ENCODE measurements around the gene CLIC6. TPM values are rescaled to one million over a fixed set of nuclear protein-coding genes. Genes with fewer than 3 reads are reported as not detected.

Gene CLIC6
- total and polyA plus RNA-seq, 2 of the 8 experiments (the other 6 are each of a cell fraction or from before 2014, with no cell fraction given), result 0.42 to 1.3 TPM

DNA sequence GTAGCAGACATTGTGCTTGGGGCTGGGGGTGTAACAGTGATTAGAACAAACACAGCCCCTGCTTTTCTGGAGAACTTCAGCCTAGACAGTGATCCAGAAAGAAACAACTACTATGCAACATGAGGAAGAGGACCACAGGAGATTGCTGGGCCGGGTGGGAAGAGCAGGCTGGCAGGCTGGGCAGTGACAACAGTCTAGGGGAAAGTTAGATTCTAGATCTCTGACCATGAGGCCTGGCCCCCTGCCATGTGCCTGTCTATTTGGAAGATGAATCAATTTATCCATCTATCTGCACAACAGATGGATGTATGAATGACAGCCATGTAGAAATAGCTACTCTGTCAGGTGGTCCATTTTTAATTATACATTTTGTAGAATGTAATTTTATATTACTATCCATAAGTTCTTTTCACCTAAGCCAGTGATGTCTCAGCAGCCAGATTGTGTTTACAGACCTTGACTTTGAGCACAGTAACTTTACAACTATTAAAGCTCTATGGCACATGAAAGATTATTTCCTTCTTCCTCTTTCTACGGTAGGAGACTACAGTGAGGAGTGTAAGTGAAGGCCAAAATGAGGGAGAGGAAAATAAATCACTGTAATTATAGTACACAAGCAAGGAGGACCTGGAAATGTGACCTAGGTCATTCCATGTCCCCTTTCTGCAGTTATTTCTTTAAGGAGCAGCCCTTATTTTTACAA lies 15.5 kb downstream of the CLIC6 start:
- Histone ChIP-seq H3K27ac (ENCODE audit: low read depth, low read length) (no peak overlapping the region), H4K20me1 (replicated peaks in 1 of 2; ENCODE audit: control insufficient read depth in 1 of 2, insufficient read depth in 2 of 2, low read length in 2 of 2) (no peaks in the 10 kb centered on the region), H2BK12ac (ENCODE audit: low read depth, low read length) (no peak overlapping the region), H3K14ac (ENCODE audit: insufficient read length) (no peak overlapping the region), H3K4ac (replicated peaks; ENCODE audit: insufficient read length, low read depth, low read length) (no peak overlapping the region), H3K4me2 (ENCODE audit: insufficient read depth in 1 of 2, low read depth in 2 of 2, low read length in 2 of 2) (no peak overlapping the region), H3K56ac (replicated peaks; ENCODE audit: insufficient read length, low read depth, low read length) (no peak overlapping the region), H4K91ac (replicated peaks; ENCODE audit: insufficient read length, low read length) (no peak overlapping the region), H2AK5ac (ENCODE audit: low read depth, low read length) (no peak overlapping the region), H3K23me2 (ENCODE audit: low read depth, low read length) (no peaks in the 10 kb centered on the region), H3K36me3 (ENCODE audit: control insufficient read depth in 2 of 4, insufficient read depth in 4 of 4, low read length in 3 of 4) (no peaks in the 10 kb centered on the region), H4K5ac (ENCODE audit: insufficient read length, low read depth, low read length) (no peak overlapping the region), H2BK20ac (ENCODE audit: low read length) (no peak overlapping the region), H2AFZ (ENCODE audit: low read length) (no peak overlapping the region), H3K9ac (replicated peaks in 1 of 4; ENCODE audit: extremely low read depth in 1 of 4, low read depth in 3 of 4, low read length in 3 of 4) (no peak overlapping the region), H2BK120ac (replicated peaks; ENCODE audit: low read depth, low read length) (no peak overlapping the region), H4K8ac (ENCODE audit: extremely low read depth, insufficient read depth, low read length) (no peak overlapping the region), H2BK15ac (ENCODE audit: low read length) (no peak overlapping the region), H3K4me1 (replicated peaks in 1 of 4; ENCODE audit: control insufficient read depth in 3 of 4, insufficient read depth in 4 of 4, low read length in 3 of 4) (no peaks in the 10 kb centered on the region), H2BK5ac (ENCODE audit: low read depth, low read length) (no peak overlapping the region), H3K18ac (ENCODE audit: extremely low read depth, low read length) (no peak overlapping the region), H3K79me2 (ENCODE audit: control insufficient read depth in 1 of 2, insufficient read depth in 2 of 2, low read length in 2 of 2) (no peaks in the 10 kb centered on the region), H3K9me3 (ENCODE audit: insufficient read depth in 2 of 2, low read depth in 1 of 2, low read length in 1 of 2) (peaks cover 8 to 14% of the 10 kb centered on the region in 2 experiments; a peak in 3 of 4 replicates), H3K27me3 (replicated peaks in 1 of 4; ENCODE audit: control insufficient read depth in 3 of 4, extremely low read depth in 1 of 4, insufficient read depth in 3 of 4, low read length in 3 of 4) (no peaks in the 10 kb centered on the region; a peak in 2 of 7 replicates), H3K23ac (ENCODE audit: insufficient read length) (no peak overlapping the region), H3K79me1 (ENCODE audit: low read depth, low read length) (no peaks in the 10 kb centered on the region), H3K4me3 (ENCODE audit: extremely low read depth in 1 of 4, insufficient read depth in 2 of 4, low read depth in 3 of 4, low read length in 4 of 4) (no peak overlapping the region)
- POLR2A ChIA-PET (ENCODE audit: partially characterized antibody), result no interaction called here
- FAIRE-seq (no peak), DNase-seq (ENCODE audit: low read depth in 1 of 2, low spot score in 2 of 2) (peak in 1 of 2 experiments; percentile 8)
- TF ChIP-seq, protein P1, sequence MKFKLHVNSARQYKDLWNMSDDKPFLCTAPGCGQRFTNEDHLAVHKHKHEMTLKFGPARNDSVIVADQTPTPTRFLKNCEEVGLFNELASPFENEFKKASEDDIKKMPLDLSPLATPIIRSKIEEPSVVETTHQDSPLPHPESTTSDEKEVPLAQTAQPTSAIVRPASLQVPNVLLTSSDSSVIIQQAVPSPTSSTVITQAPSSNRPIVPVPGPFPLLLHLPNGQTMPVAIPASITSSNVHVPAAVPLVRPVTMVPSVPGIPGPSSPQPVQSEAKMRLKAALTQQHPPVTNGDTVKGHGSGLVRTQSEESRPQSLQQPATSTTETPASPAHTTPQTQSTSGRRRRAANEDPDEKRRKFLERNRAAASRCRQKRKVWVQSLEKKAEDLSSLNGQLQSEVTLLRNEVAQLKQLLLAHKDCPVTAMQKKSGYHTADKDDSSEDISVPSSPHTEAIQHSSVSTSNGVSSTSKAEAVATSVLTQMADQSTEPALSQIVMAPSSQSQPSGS (IDR thresholded peaks at IDR 0.05; ENCODE audit: low read length), result no peak
- TF ChIP-seq RFX5 (IDR thresholded peaks at IDR 0.05; ENCODE audit: borderline replicate concordance, low read depth, low read length) (no peak), RBBP5 (IDR thresholded peaks at IDR 0.05; ENCODE audit: borderline replicate concordance, low read depth, low read length) (no peak), ASH2L (IDR thresholded peaks at IDR 0.05; ENCODE audit: low read length) (no peak), NANOG (IDR thresholded peaks at IDR 0.05; ENCODE audit: insufficient read depth, low read depth, low read length, poor library complexity, severe bottlenecking) (no peak), RNF2 (IDR thresholded peaks at IDR 0.05; ENCODE audit: borderline replicate concordance, low read depth, low read length, missing control alignments, poor library complexity, severe bottlenecking) (no peak), HDAC2 (IDR thresholded peaks at IDR 0.05; ENCODE audit: borderline replicate concordance in 1 of 2, low read depth in 2 of 2, low read length in 2 of 2) (no peak), RAD21 (IDR thresholded peaks at IDR 0.05 in 1 of 2, conservative IDR thresholded peaks at IDR 0.05 in 1 of 2; ENCODE audit: low read depth in 2 of 2, low read length in 2 of 2) (no peak), BRCA1 (IDR thresholded peaks at IDR 0.05; ENCODE audit: low read depth, low read length) (no peak), SRF (IDR thresholded peaks at IDR 0.05; ENCODE audit: low read depth, low read length) (no peak)
- CTCF ChIA-PET (ENCODE audit: partially characterized antibody), result interaction anchor here (1.5 kb wide), 1 partner anchor 9 kb away, joined by 6 read pairs; no protein-coding TSS in a partner anchor
- 82% methylated on average over 2 of the region's 2 CpGs; no CpG with 5 or more reads in 1 of the 2 experiments for WGBS, 2 experiments (ENCODE audit: extremely low coverage in 1 of 2, insufficient coverage in 1 of 2, insufficient read length in 1 of 2, insufficient replicate concordance in 2 of 2, low coverage in 1 of 2, low lambda C conversion rate in 2 of 2, missing lambda C conversion rate in 1 of 2)
